Amniotic epithelial cell (primary cell): ENCODE results near the gene HVCN1.
A peak's percentile ranks its signal among the peaks of the same experiment; 100 is the strongest.

Experiments used
- DNase-seq: peaks from one replicate; pipeline ENCODE4 v3.0.0-alpha.2; 2010; ENCODE audit warnings: low read depth

HVCN1 gene

GRCh38 chr12:110615171-110615570 is 73.7 kb downstream of the HVCN1 start:
- DNase-seq = no peak

DNA sequence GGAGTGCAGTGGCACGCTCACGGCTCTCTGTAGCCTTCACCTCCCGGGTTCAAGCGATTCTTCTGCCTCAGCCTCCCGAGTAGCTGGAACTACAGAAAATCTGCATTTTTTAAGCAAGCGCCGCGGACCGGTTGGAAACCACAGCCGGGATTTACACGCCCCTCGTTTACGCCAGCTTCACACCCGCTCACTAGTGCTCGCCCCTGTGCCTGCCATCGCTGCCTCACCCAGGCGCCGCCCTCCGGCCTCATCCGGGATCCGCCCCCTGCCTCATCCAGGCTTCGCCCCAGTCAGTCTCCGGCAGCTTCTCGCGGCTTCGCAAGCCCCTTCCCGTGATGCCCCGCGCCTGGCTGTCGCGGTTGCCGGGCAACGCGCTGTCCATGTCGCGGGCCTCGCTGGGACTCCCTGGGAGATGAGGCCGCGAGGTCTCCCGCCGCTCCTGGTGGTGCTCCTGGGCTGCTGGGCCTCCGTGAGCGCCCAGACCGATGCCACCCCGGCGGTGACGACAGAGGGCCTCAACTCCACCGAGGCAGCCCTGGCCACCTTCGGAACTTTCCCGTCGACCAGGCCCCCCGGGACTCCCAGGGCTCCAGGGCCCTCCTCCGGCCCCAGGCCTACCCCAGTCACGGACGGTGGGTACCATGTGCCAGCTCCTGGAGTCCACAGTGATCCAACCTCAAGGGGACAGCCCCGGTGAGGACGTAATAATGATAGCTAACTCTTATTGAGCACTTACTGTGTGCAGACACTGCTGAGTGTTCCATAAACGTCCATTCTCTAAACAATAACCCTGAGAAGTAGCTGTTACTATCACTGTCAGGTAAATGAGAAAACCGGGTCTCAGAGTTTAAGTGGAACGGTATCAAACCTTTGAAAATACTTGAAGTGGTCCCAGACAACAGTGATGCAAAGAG is 74.9 kb downstream of the HVCN1 start, which contains the start of gene TCTN1:
TCTN1 (plus strand) TSS at position 359 of the 914 bp plus-strand sequence; CDS start at position 413, 54 bp downstream.
- DNase-seq = peak; percentile 88

GRCh38 chr12:110613071-110613770 is 75.7 kb downstream of the HVCN1 start:
- DNase-seq = no peak

DNA sequence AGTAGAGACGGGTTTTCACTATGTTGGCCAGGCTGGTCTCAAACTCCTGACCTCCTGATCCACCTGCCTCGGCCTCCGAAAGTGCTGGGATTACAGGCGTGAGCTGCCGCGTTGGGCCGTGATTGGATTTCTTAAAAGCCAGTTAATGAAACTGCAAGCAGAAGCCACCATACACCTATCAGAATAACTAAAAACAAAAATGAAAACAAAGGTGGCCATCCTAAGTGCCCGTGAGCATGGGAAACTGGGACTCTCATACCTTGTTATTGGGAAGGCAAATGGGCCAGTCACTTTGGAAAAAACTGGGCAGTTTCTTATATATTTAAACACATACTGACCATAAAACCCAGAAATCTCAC is 82.7 kb downstream of the HVCN1 start:
- DNase-seq = no peak

DNA sequence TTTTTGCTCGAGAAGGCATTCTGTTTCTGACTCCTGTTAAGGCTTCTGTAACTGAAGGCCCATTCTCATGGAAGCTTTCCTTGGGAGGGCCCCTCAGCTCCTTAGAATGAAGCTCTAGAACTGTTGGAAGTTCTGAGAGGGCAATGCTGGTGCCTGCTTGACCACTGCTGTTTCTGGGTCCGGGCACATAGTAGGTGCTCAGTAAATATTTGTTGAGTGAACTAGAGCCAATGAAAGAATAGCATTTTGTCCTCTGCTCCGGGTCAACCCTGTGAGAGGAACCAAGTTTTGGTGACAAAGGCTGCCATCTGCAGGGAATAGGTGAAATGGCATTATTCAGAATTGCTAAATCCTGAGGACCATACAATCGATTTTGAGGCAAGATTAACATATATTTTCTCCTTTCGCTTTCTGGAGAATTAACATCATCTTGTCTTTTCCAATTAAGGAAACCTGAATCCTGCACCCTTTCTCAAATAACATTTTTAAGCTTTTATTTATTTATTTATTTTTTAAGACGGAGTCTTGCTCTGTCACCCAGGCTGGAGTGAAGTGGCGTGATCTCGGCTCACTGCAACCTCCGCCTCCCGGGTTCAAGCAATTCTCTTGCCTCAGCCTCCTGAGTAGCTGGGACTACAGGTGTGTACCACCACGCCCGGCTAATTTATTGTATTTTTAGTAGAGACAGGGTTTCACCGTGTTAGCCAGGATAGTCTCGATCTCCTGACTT is 86.7 kb downstream of the HVCN1 start:
- DNase-seq = peak; percentile 41

- peak; percentile 75 for DNase-seq
These were observed 88.7 kb downstream of the HVCN1 start for GRCh38 chr12:110600254-110600653.

DNA sequence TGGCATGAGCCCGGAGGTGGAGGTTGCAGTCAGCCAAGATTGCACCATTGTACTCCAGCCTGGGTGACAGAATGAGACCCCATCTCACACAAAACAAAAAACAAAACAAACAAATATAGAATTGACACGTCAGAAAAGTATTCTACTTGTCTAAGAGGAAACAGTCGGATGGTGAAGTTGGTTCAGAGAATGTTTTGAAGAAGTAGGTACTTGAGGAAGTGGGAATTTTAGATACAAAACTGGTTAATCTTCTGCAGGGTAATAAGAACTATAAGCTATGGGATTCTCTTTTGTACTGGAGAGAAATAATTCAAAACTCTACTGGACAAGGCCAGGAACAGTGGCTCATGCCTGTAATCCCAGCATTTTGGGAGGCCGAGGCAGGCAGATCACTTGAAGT is 89.6 kb downstream of the HVCN1 start:
- DNase-seq = no peak
